ENCODE results near the gene CDC14C.
"Not testable (repeated sequence)": the region's sequence is repeated elsewhere in the genome, so short reads cannot be mapped to it uniquely, and the experiment has no call there.

CDC14C gene

DNA sequence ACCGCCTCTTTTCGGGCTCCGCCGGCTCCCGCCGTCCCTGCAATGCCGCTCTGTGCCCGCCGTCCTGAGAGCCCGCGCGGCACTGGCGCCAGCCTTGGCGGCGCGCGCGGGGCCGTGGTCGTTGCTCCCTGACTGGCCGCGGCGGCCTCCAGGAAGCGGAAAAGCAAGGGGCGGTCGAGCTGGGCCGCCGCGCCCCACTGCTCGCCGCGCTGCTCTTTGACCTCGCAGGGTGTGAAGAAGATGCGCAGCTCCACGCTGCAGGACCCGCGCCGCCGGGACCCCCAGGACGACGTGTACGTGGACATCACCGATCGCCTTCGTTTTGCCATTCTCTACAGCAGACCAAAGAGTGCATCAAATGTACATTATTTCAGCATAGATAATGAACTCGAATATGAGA lies at the start of gene CDC14C:
Gene CDC14C (plus strand): TSS at position 115 of the 400 bp plus-strand sequence. CDS start 126 bp downstream, at position 241.
- no peaks in the 10 kb centered on the region for H3K27me3 ChIP-seq (replicated peaks; ENCODE audit: control insufficient read depth, insufficient read depth, low read length)
- no peaks in the 10 kb centered on the region for H3K36me3 ChIP-seq (ENCODE audit: control insufficient read depth, insufficient read depth, low read length, severe bottlenecking)
- no peak within 1 kb of the TSS for H3K9ac ChIP-seq (ENCODE audit: low read length)
- DNase-seq (ENCODE audit: low read depth), result no peak
- no peak within 1 kb of the TSS for H3K4me3 ChIP-seq (ENCODE audit: low read length)
- no peaks in the 10 kb centered on the region for H3K9me3 ChIP-seq (ENCODE audit: control insufficient read depth, low read length)
- no peaks in the 10 kb centered on the region for H3K4me1 ChIP-seq (ENCODE audit: control insufficient read depth, insufficient read depth, low read length)

GRCh38 chr7:48875045-48875916 lies 49.1 kb upstream of the CDC14C start:
- no peak overlapping the region for H3K4me3 ChIP-seq (ENCODE audit: low read length)
- no peaks in the 10 kb centered on the region for H3K36me3 ChIP-seq (ENCODE audit: control insufficient read depth, insufficient read depth, low read length, severe bottlenecking)
- DNase-seq (ENCODE audit: low read depth), result peak; percentile 3
- H3K4me1 ChIP-seq (ENCODE audit: control insufficient read depth, insufficient read depth, low read length), result no peaks in the 10 kb centered on the region
- no peaks in the 10 kb centered on the region for H3K27me3 ChIP-seq (replicated peaks; ENCODE audit: control insufficient read depth, insufficient read depth, low read length)
- H3K9ac ChIP-seq (ENCODE audit: low read length), result no peak overlapping the region
- no peaks in the 10 kb centered on the region for H3K9me3 ChIP-seq (ENCODE audit: control insufficient read depth, low read length)

DNA sequence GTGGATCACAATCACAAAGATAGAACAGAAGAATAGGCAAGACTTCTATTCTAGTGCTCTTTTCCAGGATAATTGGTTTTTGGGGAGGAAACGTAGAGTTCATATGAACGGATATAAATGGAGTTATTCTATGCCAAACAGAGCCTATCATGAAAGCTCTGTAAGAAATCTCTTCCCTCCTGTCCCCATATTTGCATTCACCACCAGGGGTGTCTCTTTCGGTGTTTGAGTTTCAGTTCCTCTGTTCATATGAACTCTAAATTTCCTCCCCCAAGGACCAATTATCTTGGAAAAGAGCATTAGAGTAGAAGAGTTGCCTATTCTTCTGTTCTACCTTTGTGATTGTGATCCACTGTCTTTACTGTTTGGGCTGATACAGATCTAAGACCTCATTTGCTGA lies 48.3 kb upstream of the CDC14C start:
- H3K4me1 ChIP-seq (ENCODE audit: control insufficient read depth, insufficient read depth, low read length), result no peaks in the 10 kb centered on the region

GRCh38 chr7:48880851-48881250 lies 43.5 kb upstream of the CDC14C start:
- Histone ChIP-seq H3K9me3 (ENCODE audit: control insufficient read depth, low read length) (no peaks in the 10 kb centered on the region), H3K9ac (ENCODE audit: low read length) (no peak overlapping the region), H3K27me3 (replicated peaks; ENCODE audit: control insufficient read depth, insufficient read depth, low read length) (no peaks in the 10 kb centered on the region), H3K4me3 (ENCODE audit: low read length) (no peak overlapping the region), H3K36me3 (ENCODE audit: control insufficient read depth, insufficient read depth, low read length, severe bottlenecking) (no peaks in the 10 kb centered on the region), H3K4me1 (ENCODE audit: control insufficient read depth, insufficient read depth, low read length) (no peaks in the 10 kb centered on the region)
- DNase-seq (ENCODE audit: low read depth), result no peak

More for the DNA sequence above, 48.3 kb upstream of the CDC14C start:
- DNase-seq (ENCODE audit: low read depth), result no peak
- no peaks in the 10 kb centered on the region for H3K36me3 ChIP-seq (ENCODE audit: control insufficient read depth, insufficient read depth, low read length, severe bottlenecking)
- no peak overlapping the region for H3K9ac ChIP-seq (ENCODE audit: low read length)
- H3K9me3 ChIP-seq (ENCODE audit: control insufficient read depth, low read length), result no peaks in the 10 kb centered on the region
- H3K4me3 ChIP-seq (ENCODE audit: low read length), result no peak overlapping the region
- no peaks in the 10 kb centered on the region for H3K27me3 ChIP-seq (replicated peaks; ENCODE audit: control insufficient read depth, insufficient read depth, low read length)

DNA sequence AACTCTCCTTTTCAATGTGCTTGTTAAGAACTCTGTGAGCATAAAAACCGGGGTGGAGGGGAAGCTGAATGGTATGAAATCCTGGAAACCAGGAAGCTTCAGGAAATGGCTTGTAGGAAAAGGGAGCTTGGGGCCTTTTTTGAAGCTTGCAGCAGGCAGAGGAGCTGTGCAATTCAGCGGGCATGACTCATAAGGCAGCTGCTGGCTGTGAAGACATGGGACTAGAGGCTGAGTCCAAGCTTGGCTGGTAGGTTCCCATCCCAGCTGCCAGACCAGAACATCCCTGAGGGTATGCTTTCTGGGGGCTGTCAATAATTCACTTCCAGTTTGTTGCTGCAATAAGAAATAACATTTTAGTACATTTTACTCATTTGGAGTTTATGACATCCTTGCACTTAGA lies 36.8 kb upstream of the CDC14C start:
- Histone ChIP-seq H3K27me3 (replicated peaks; ENCODE audit: control insufficient read depth, insufficient read depth, low read length) (no peaks in the 10 kb centered on the region), H3K4me3 (ENCODE audit: low read length) (no peak overlapping the region), H3K9me3 (ENCODE audit: control insufficient read depth, low read length) (peaks cover 29% of the 10 kb centered on the region), H3K4me1 (ENCODE audit: control insufficient read depth, insufficient read depth, low read length) (peaks cover 3% of the 10 kb centered on the region), H3K9ac (ENCODE audit: low read length) (no peak overlapping the region), H3K36me3 (ENCODE audit: control insufficient read depth, insufficient read depth, low read length, severe bottlenecking) (no peaks in the 10 kb centered on the region)
- no peak for DNase-seq (ENCODE audit: low read depth)

- no peaks in the 10 kb centered on the region for H3K36me3 ChIP-seq (ENCODE audit: control insufficient read depth, insufficient read depth, low read length, severe bottlenecking)
- no peak overlapping the region for H3K9ac ChIP-seq (ENCODE audit: low read length)
- H3K4me1 ChIP-seq (ENCODE audit: control insufficient read depth, insufficient read depth, low read length), result peaks cover 3% of the 10 kb centered on the region
- no peak overlapping the region for H3K4me3 ChIP-seq (ENCODE audit: low read length)
- peaks cover 46% of the 10 kb centered on the region for H3K9me3 ChIP-seq (ENCODE audit: control insufficient read depth, low read length)
- DNase-seq (ENCODE audit: low read depth), result no peak
- no peaks in the 10 kb centered on the region for H3K27me3 ChIP-seq (replicated peaks; ENCODE audit: control insufficient read depth, insufficient read depth, low read length)
Measured at GRCh38 chr7:48894574-48894973, 29.8 kb upstream of the CDC14C start.

DNA sequence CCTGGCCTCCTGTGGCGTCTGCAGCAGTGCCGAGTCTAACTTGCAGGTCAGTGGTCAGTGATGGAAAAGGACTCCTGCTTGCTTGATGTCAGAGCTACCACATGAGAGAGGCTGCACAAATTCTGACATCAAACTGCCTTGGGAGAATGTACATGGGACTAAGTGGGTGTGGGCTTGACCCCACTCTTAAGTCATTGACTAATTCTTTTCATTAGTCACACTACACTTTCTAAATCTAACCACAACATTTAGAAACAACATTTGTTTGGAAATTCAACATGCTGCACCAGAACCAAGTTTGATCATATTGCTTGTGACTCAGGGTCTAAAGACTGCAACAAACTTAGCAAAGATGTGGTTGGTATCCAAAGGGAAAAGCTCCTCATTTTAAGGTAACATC lies 24.4 kb upstream of the CDC14C start:
- H3K27me3 ChIP-seq (replicated peaks; ENCODE audit: control insufficient read depth, insufficient read depth, low read length), result no peaks in the 10 kb centered on the region
- H3K9ac ChIP-seq (ENCODE audit: low read length), result no peak overlapping the region
- DNase-seq (ENCODE audit: low read depth), result no peak
- H3K4me3 ChIP-seq (ENCODE audit: low read length), result no peak overlapping the region
- H3K9me3 ChIP-seq (ENCODE audit: control insufficient read depth, low read length), result no peaks in the 10 kb centered on the region
- no peaks in the 10 kb centered on the region for H3K36me3 ChIP-seq (ENCODE audit: control insufficient read depth, insufficient read depth, low read length, severe bottlenecking)
- peaks cover 15% of the 10 kb centered on the region for H3K4me1 ChIP-seq (ENCODE audit: control insufficient read depth, insufficient read depth, low read length)

GRCh38 chr7:48901966-48902365 lies 22.4 kb upstream of the CDC14C start:
- Histone ChIP-seq H3K27me3 (replicated peaks; ENCODE audit: control insufficient read depth, insufficient read depth, low read length) (no peaks in the 10 kb centered on the region), H3K9me3 (ENCODE audit: control insufficient read depth, low read length) (no peaks in the 10 kb centered on the region), H3K36me3 (ENCODE audit: control insufficient read depth, insufficient read depth, low read length, severe bottlenecking) (no peaks in the 10 kb centered on the region), H3K4me3 (ENCODE audit: low read length) (no peak overlapping the region), H3K4me1 (ENCODE audit: control insufficient read depth, insufficient read depth, low read length) (peaks cover 15% of the 10 kb centered on the region), H3K9ac (ENCODE audit: low read length) (no peak overlapping the region)
- DNase-seq (ENCODE audit: low read depth), result no peak

GRCh38 chr7:48904975-48905374 lies 19.4 kb upstream of the CDC14C start:
- Histone ChIP-seq H3K9me3 (ENCODE audit: control insufficient read depth, low read length) (no peaks in the 10 kb centered on the region), H3K27me3 (replicated peaks; ENCODE audit: control insufficient read depth, insufficient read depth, low read length) (no peaks in the 10 kb centered on the region), H3K36me3 (ENCODE audit: control insufficient read depth, insufficient read depth, low read length, severe bottlenecking) (no peaks in the 10 kb centered on the region), H3K9ac (ENCODE audit: low read length) (no peak overlapping the region), H3K4me3 (ENCODE audit: low read length) (no peak overlapping the region), H3K4me1 (ENCODE audit: control insufficient read depth, insufficient read depth, low read length) (peaks cover 8% of the 10 kb centered on the region)
- no peak for DNase-seq (ENCODE audit: low read depth)

GRCh38 chr7:48905686-48906085 lies 18.7 kb upstream of the CDC14C start:
- H3K27me3 ChIP-seq (replicated peaks; ENCODE audit: control insufficient read depth, insufficient read depth, low read length); H3K36me3 ChIP-seq (ENCODE audit: control insufficient read depth, insufficient read depth, low read length, severe bottlenecking); H3K9me3 ChIP-seq (ENCODE audit: control insufficient read depth, low read length); H3K9ac ChIP-seq (ENCODE audit: low read length); H3K4me1 ChIP-seq (ENCODE audit: control insufficient read depth, insufficient read depth, low read length); H3K4me3 ChIP-seq (ENCODE audit: low read length); DNase-seq (ENCODE audit: low read depth): not testable (repeated sequence)

DNA sequence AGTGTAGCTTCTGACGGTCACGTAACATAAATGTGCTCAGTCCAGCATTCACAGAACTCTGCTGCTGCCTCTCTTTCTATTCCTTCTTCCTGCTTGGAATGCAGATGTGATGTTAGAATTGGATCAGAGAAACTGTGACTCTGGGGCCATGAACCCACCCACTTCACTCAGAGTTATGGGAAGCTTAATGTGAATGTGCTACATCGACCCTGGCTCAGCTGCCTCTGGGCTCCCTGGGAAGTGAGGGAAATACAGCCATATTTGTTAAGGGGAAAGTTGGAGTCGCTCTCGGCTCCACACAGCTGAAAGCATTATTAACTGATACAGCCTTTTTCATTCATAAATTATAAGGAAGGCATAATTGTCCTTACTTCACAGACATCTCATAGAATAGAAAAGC lies 14.5 kb upstream of the CDC14C start:
- H3K4me1 ChIP-seq (ENCODE audit: control insufficient read depth, insufficient read depth, low read length); H3K27me3 ChIP-seq (replicated peaks; ENCODE audit: control insufficient read depth, insufficient read depth, low read length); DNase-seq (ENCODE audit: low read depth); H3K4me3 ChIP-seq (ENCODE audit: low read length); H3K9me3 ChIP-seq (ENCODE audit: control insufficient read depth, low read length); H3K36me3 ChIP-seq (ENCODE audit: control insufficient read depth, insufficient read depth, low read length, severe bottlenecking); H3K9ac ChIP-seq (ENCODE audit: low read length): not testable (repeated sequence)

GRCh38 chr7:48931481-48931880 lies 7.1 kb downstream of the CDC14C start:
- no peak overlapping the region for H3K9ac ChIP-seq (ENCODE audit: low read length)
- DNase-seq (ENCODE audit: low read depth), result no peak
- H3K4me1 ChIP-seq (ENCODE audit: control insufficient read depth, insufficient read depth, low read length), result no peaks in the 10 kb centered on the region
- no peaks in the 10 kb centered on the region for H3K27me3 ChIP-seq (replicated peaks; ENCODE audit: control insufficient read depth, insufficient read depth, low read length)
- no peak overlapping the region for H3K4me3 ChIP-seq (ENCODE audit: low read length)
- H3K36me3 ChIP-seq (ENCODE audit: control insufficient read depth, insufficient read depth, low read length, severe bottlenecking), result no peaks in the 10 kb centered on the region
- H3K9me3 ChIP-seq (ENCODE audit: control insufficient read depth, low read length), result no peaks in the 10 kb centered on the region

All from adipocyte (in vitro differentiated cells).